GM23338 (cell line): Measurements from ENCODE around the gene NFIB.

Source experiments
- CREB1 ChIP-seq: fragments of 250-450 bp; sonication (Bioruptor Pico); IDR thresholded peaks from 2 replicates; pipeline ENCODE4 v1.5.0; 2020; ENCODE audit warnings: low read depth, mild to moderate bottlenecking, moderate library complexity
- EZH2 ChIP-seq: fragments of 200-600 bp; sonication (generic); IDR thresholded peaks from one replicate; pipeline ENCODE4 v1.8.0; 2017; ENCODE audit warnings: antibody characterized with exemption, mild to moderate bottlenecking, low read depth; ENCODE audit not compliant: unreplicated experiment
- EZH2phosphoT487 ChIP-seq: fragments of 200-600 bp; sonication (generic); IDR thresholded peaks from one replicate; pipeline ENCODE4 v1.8.1; 2018; ENCODE audit warnings: antibody characterized with exemption; ENCODE audit not compliant: unreplicated experiment
- JUNB ChIP-seq: IDR thresholded peaks from one replicate; pipeline ENCODE4 v1.6.1; 2016; ENCODE audit warnings: antibody characterized with exemption; ENCODE audit not compliant: unreplicated experiment
- POLR2AphosphoS5 ChIP-seq: IDR thresholded peaks from 2 replicates; pipeline ENCODE4 v1.6.1; 2016; ENCODE audit warnings: antibody characterized with exemption, low read depth
- STAT1 ChIP-seq: IDR thresholded peaks from one replicate; pipeline ENCODE4 v1.6.1; 2016; ENCODE audit warnings: antibody characterized with exemption; ENCODE audit not compliant: unreplicated experiment
- ZNF114 ChIP-seq: fragments of 250-450 bp; sonication (Bioruptor Pico); IDR thresholded peaks from 2 replicates; pipeline ENCODE4 v1.5.0; 2020; ENCODE audit warnings: mild to moderate bottlenecking, moderate library complexity
- TF ChIP-seq, protein P1 (sequence below), 2 experiments: fragments of 200-600 bp in 1 of 2; sonication (generic) in 1 of 2; conservative IDR thresholded peaks; 2 replicates each; pipeline versions ENCODE4 v1.5.1 to v1.6.1; 2016 to 2017; ENCODE audit warnings: antibody characterized with exemption in 2 of 2, low read depth in 2 of 2, mild to moderate bottlenecking in 2 of 2, moderate library complexity in 1 of 2
- TF ChIP-seq, protein P2 (sequence below): IDR thresholded peaks from one replicate; pipeline ENCODE4 v1.6.1; 2018; ENCODE audit warnings: antibody characterized with exemption; ENCODE audit not compliant: unreplicated experiment

DNA sequence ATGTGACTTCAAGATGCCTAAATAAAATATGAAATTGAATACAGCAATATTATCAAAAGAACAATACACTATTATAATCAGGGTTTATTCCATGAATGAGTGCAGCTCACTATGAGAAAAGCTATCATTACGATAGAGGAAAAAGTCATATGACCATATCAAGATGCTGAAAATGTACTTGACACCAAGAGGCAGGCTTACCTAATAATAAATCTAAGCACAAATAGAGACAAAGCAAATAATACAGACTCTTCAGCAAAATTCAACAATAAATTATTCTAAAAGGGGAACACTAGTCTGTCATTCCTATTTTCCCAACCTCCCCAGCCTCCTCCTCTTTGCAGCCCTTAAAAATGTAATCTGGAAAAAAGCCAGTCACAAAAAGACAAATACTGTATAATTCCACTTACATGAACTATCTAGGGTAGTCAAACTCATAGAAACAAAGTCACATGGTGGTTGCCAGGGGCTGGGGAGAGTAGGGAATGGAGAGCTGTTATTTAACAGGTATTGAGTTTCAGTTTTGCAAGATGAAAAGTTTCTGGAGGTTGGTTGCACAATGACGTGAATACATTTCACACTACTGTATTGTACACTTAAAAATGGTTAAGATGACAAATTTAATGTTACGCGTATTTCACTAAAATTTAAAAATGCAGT is 148.4 kb downstream of the NFIB start:
- TF ChIP-seq, protein P1, sequence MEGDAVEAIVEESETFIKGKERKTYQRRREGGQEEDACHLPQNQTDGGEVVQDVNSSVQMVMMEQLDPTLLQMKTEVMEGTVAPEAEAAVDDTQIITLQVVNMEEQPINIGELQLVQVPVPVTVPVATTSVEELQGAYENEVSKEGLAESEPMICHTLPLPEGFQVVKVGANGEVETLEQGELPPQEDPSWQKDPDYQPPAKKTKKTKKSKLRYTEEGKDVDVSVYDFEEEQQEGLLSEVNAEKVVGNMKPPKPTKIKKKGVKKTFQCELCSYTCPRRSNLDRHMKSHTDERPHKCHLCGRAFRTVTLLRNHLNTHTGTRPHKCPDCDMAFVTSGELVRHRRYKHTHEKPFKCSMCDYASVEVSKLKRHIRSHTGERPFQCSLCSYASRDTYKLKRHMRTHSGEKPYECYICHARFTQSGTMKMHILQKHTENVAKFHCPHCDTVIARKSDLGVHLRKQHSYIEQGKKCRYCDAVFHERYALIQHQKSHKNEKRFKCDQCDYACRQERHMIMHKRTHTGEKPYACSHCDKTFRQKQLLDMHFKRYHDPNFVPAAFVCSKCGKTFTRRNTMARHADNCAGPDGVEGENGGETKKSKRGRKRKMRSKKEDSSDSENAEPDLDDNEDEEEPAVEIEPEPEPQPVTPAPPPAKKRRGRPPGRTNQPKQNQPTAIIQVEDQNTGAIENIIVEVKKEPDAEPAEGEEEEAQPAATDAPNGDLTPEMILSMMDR (conservative IDR thresholded peaks at IDR 0.05; ENCODE audit: low read depth in 2 of 2): no peak
- no peak for TF ChIP-seq JUNB
- TF ChIP-seq EZH2phosphoT487: no peak
- TF ChIP-seq EZH2: no peak
- no peak for TF ChIP-seq POLR2AphosphoS5
- TF ChIP-seq, protein P2, sequence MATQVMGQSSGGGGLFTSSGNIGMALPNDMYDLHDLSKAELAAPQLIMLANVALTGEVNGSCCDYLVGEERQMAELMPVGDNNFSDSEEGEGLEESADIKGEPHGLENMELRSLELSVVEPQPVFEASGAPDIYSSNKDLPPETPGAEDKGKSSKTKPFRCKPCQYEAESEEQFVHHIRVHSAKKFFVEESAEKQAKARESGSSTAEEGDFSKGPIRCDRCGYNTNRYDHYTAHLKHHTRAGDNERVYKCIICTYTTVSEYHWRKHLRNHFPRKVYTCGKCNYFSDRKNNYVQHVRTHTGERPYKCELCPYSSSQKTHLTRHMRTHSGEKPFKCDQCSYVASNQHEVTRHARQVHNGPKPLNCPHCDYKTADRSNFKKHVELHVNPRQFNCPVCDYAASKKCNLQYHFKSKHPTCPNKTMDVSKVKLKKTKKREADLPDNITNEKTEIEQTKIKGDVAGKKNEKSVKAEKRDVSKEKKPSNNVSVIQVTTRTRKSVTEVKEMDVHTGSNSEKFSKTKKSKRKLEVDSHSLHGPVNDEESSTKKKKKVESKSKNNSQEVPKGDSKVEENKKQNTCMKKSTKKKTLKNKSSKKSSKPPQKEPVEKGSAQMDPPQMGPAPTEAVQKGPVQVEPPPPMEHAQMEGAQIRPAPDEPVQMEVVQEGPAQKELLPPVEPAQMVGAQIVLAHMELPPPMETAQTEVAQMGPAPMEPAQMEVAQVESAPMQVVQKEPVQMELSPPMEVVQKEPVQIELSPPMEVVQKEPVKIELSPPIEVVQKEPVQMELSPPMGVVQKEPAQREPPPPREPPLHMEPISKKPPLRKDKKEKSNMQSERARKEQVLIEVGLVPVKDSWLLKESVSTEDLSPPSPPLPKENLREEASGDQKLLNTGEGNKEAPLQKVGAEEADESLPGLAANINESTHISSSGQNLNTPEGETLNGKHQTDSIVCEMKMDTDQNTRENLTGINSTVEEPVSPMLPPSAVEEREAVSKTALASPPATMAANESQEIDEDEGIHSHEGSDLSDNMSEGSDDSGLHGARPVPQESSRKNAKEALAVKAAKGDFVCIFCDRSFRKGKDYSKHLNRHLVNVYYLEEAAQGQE: no peak
- no peak for TF ChIP-seq STAT1
- TF ChIP-seq ZNF114 (CRISPR knock-in tag): no peak
- no peak for TF ChIP-seq CREB1
